GM12878 (cell line): Measurements from ENCODE around the gene FARSB.

ENCODE experiments used
- CREM ChIP-seq: IDR thresholded peaks from 2 replicates; pipeline ENCODE4 v1.6.1; 2014; ENCODE audit warnings: antibody characterized with exemption, low read depth
- NR2F1 ChIP-seq: fragments of 450-650 bp; conservative IDR thresholded peaks from 2 replicates; pipeline ENCODE4 v1.6.1; 2017; ENCODE audit warnings: mild to moderate bottlenecking
- RCOR1 ChIP-seq: conservative IDR thresholded peaks from 2 replicates; pipeline ENCODE4 v1.6.1; 2012; ENCODE audit warnings: low read depth, low read length, improper control_type of control experiment
- TARDBP ChIP-seq: IDR thresholded peaks from 2 replicates; pipeline ENCODE4 v1.6.1; 2016; ENCODE audit warnings: borderline replicate concordance
- ZNF24 ChIP-seq: fragments of 450-650 bp; IDR thresholded peaks from 2 replicates; pipeline ENCODE4 v1.6.1; 2017; ENCODE audit warnings: antibody characterized with exemption, mild to moderate bottlenecking
- TF ChIP-seq, protein P1 (sequence below), 3 experiments: IDR thresholded peaks in 2 of 3; conservative IDR thresholded peaks in 1 of 3; 2 replicates each; pipeline ENCODE4 v1.5.1; 2011; ENCODE audit warnings: low read depth in 3 of 3, low read length in 3 of 3, mild to moderate bottlenecking in 3 of 3, control low read depth in 2 of 3, moderate library complexity in 2 of 3, inconsistent platforms in 1 of 3, mixed read lengths in 1 of 3; ENCODE audit not compliant: control insufficient read depth in 2 of 3, insufficient read depth in 1 of 3; ENCODE audit errors: extremely low read depth in 1 of 3
- TF ChIP-seq, protein P2 (sequence below): IDR thresholded peaks from 2 replicates; pipeline ENCODE4 v1.6.1; 2012; ENCODE audit warnings: low read depth, low read length, improper control_type of control experiment
- TF ChIP-seq, protein P3 (sequence below): fragments of 450-650 bp; IDR thresholded peaks from 2 replicates; pipeline ENCODE4 v1.6.1; 2017; ENCODE audit warnings: mild to moderate bottlenecking

DNA sequence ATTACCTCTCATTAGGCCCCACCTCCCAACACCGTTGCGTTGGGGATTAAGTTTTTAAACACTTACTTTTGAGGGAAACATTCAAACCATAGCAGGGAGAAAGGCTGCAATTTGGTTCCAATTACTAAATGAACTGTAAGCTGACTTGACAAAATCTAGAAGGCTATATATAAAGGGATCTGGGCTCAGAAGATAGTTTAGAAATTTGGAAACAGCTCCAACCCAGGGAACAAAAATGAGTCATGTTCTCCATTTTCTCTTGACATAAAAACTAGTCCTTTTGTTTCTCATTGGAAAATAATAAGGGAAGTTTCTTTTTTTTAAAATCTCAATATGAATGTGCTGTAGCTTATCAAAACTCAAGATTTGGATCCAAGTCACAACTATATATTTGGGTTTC lies 33.0 kb upstream of the FARSB start:
- TF ChIP-seq, protein P1, sequence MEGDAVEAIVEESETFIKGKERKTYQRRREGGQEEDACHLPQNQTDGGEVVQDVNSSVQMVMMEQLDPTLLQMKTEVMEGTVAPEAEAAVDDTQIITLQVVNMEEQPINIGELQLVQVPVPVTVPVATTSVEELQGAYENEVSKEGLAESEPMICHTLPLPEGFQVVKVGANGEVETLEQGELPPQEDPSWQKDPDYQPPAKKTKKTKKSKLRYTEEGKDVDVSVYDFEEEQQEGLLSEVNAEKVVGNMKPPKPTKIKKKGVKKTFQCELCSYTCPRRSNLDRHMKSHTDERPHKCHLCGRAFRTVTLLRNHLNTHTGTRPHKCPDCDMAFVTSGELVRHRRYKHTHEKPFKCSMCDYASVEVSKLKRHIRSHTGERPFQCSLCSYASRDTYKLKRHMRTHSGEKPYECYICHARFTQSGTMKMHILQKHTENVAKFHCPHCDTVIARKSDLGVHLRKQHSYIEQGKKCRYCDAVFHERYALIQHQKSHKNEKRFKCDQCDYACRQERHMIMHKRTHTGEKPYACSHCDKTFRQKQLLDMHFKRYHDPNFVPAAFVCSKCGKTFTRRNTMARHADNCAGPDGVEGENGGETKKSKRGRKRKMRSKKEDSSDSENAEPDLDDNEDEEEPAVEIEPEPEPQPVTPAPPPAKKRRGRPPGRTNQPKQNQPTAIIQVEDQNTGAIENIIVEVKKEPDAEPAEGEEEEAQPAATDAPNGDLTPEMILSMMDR (IDR thresholded peaks at IDR 0.05 in 2 of 3, conservative IDR thresholded peaks at IDR 0.05 in 1 of 3; ENCODE audit: control insufficient read depth in 2 of 3, extremely low read depth in 1 of 3, insufficient read depth in 1 of 3, low read depth in 3 of 3, low read length in 3 of 3) = no peak
- TF ChIP-seq, protein P2, sequence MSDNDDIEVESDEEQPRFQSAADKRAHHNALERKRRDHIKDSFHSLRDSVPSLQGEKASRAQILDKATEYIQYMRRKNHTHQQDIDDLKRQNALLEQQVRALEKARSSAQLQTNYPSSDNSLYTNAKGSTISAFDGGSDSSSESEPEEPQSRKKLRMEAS = no peak
- TF ChIP-seq, protein P3, sequence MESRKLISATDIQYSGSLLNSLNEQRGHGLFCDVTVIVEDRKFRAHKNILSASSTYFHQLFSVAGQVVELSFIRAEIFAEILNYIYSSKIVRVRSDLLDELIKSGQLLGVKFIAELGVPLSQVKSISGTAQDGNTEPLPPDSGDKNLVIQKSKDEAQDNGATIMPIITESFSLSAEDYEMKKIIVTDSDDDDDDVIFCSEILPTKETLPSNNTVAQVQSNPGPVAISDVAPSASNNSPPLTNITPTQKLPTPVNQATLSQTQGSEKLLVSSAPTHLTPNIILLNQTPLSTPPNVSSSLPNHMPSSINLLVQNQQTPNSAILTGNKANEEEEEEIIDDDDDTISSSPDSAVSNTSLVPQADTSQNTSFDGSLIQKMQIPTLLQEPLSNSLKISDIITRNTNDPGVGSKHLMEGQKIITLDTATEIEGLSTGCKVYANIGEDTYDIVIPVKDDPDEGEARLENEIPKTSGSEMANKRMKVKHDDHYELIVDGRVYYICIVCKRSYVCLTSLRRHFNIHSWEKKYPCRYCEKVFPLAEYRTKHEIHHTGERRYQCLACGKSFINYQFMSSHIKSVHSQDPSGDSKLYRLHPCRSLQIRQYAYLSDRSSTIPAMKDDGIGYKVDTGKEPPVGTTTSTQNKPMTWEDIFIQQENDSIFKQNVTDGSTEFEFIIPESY = no peak
- TF ChIP-seq CREM (no peak), ZNF24 (no peak), TARDBP (no peak), RCOR1 (no peak), NR2F1 (no peak)
